Type B pancreatic cell (in vitro differentiated cells): ENCODE measurements around the gene PRKCA. TPM values are rescaled to one million over a fixed set of nuclear protein-coding genes. Genes with fewer than 3 reads are reported as not detected.

Experiments used
- DNase-seq: peaks from one replicate; pipeline ENCODE4 v3.0.0; 2021; ENCODE audit warnings: mixed read lengths; ENCODE audit not compliant: unreplicated experiment; ENCODE audit errors: extremely low spot score
- H3K27ac Mint-ChIP-seq: 2 replicates; pipeline ENCODE4 v1.8.0; 2021; ENCODE audit warnings: mild to moderate bottlenecking, mixed read lengths
- H3K27me3 Mint-ChIP-seq: 2 replicates; pipeline ENCODE4 v1.8.0; 2021; ENCODE audit warnings: mixed read lengths
- H3K36me3 Mint-ChIP-seq: 2 replicates; pipeline ENCODE4 v1.8.0; 2021; ENCODE audit warnings: mixed read lengths
- H3K4me1 Mint-ChIP-seq: one replicate; pipeline ENCODE4 v1.8.0; 2021; ENCODE audit warnings: mixed read lengths; ENCODE audit not compliant: unreplicated experiment
- H3K4me3 Mint-ChIP-seq: 2 replicates; pipeline ENCODE4 v1.8.0; 2021; ENCODE audit warnings: mild to moderate bottlenecking, mixed read lengths
- H3K9me3 Mint-ChIP-seq: 2 replicates; pipeline ENCODE4 v1.8.0; 2021; ENCODE audit warnings: mixed read lengths
- CTCF ChIP-seq: fragments of 200-600 bp; sonication (generic); conservative IDR thresholded peaks from 2 replicates; pipeline ENCODE4 v1.5.0; 2021; ENCODE audit warnings: antibody characterized with exemption, mild to moderate bottlenecking
- total RNA-seq: library from RNA; stranded (reverse); gene quantifications from 2 replicates; pipeline ENCODE4 v1.2.1, GENCODE V29; 2021; ENCODE audit warnings: low replicate concordance

PRKCA gene
- total RNA-seq, 1 donor from 2014 or later: 16.1 TPM

GRCh38 chr17:66427134-66427533 is 124.7 kb downstream of the PRKCA start:
- Mint-ChIP-seq H3K9me3 (no peaks in the 10 kb centered on the region), H3K36me3 (peaks cover 5% of the 10 kb centered on the region), H3K27ac (no peak overlapping the region), H3K27me3 (no peaks in the 10 kb centered on the region), H3K4me1 (peaks cover 21% of the 10 kb centered on the region), H3K4me3 (no peak overlapping the region)
- DNase-seq: no peak
- no peak for TF ChIP-seq CTCF

GRCh38 chr17:66429680-66430079 is 127.3 kb downstream of the PRKCA start:
- no peak for TF ChIP-seq CTCF
- no peak for DNase-seq
- Mint-ChIP-seq H3K9me3 (no peaks in the 10 kb centered on the region), H3K27ac (no peak overlapping the region), H3K4me1 (peaks cover 27% of the 10 kb centered on the region), H3K36me3 (peaks cover 5% of the 10 kb centered on the region), H3K27me3 (no peaks in the 10 kb centered on the region), H3K4me3 (no peak overlapping the region)

GRCh38 chr17:66430846-66431795 is 128.7 kb downstream of the PRKCA start:
- H3K4me1 Mint-ChIP-seq: peaks cover 27% of the 10 kb centered on the region
- no peak for DNase-seq
- no peaks in the 10 kb centered on the region for H3K9me3 Mint-ChIP-seq
- no peaks in the 10 kb centered on the region for H3K27me3 Mint-ChIP-seq
- TF ChIP-seq CTCF: no peak
- no peak overlapping the region for H3K27ac Mint-ChIP-seq
- peaks cover 2% of the 10 kb centered on the region for H3K36me3 Mint-ChIP-seq
- no peak overlapping the region for H3K4me3 Mint-ChIP-seq

- H3K9me3 Mint-ChIP-seq: no peaks in the 10 kb centered on the region
- no peak for TF ChIP-seq CTCF
- no peaks in the 10 kb centered on the region for H3K36me3 Mint-ChIP-seq
- H3K4me3 Mint-ChIP-seq: no peak overlapping the region
- no peak for DNase-seq
- no peak overlapping the region for H3K27ac Mint-ChIP-seq
- no peaks in the 10 kb centered on the region for H3K27me3 Mint-ChIP-seq
- peaks cover 27% of the 10 kb centered on the region for H3K4me1 Mint-ChIP-seq
Measured at GRCh38 chr17:66431910-66432309, 129.5 kb downstream of the PRKCA start.

GRCh38 chr17:66432411-66432957 is 130.1 kb downstream of the PRKCA start:
- Mint-ChIP-seq H3K36me3 (no peaks in the 10 kb centered on the region), H3K9me3 (no peaks in the 10 kb centered on the region), H3K4me3 (no peak overlapping the region), H3K4me1 (peaks cover 27% of the 10 kb centered on the region), H3K27ac (no peak overlapping the region), H3K27me3 (no peaks in the 10 kb centered on the region)
- DNase-seq: no peak
- TF ChIP-seq CTCF: no peak
